ENCODE results near the gene ENTPD5.

DNA sequence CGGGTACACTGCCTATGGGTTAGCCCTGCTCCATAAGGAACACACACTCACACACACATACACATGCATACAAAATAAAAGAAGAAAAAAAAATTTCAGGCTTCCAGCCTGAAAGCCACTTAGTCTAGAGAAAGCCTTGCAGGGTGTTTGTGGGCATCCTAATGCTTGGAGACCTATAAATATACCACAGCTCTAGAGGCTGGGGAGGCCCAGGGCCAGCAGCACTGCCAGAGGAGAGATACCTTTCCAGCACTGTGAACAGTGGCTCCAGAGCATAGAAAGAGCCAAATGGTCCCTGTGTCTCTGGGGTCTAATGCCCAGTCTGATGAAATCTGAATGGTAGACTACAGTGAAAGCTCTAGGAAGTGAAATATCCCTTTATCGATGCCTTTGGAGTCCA is 82.1 kb downstream of the ENTPD5 start:
- TF ChIP-seq POLR2A (IDR thresholded peaks at IDR 0.05; ENCODE audit: low read length) = no peak
- no peak for TF ChIP-seq GATA1 (IDR thresholded peaks at IDR 0.05; ENCODE audit: low read depth, low read length)
